ENCODE data around the gene SSTR5.

- TF ChIP-seq TAF1 (conservative IDR thresholded peaks at IDR 0.05) (no peak), ATF3 (IDR thresholded peaks at IDR 0.05) (no peak), SP1 (IDR thresholded peaks at IDR 0.05) (no peak), GABPA (IDR thresholded peaks at IDR 0.05 in 1 of 2, conservative IDR thresholded peaks at IDR 0.05 in 1 of 2) (no peak), MAX (IDR thresholded peaks at IDR 0.05) (no peak), RAD21 (IDR thresholded peaks at IDR 0.05) (no peak), NR2F2 (IDR thresholded peaks at IDR 0.05) (no peak)
- TF ChIP-seq, protein P1, sequence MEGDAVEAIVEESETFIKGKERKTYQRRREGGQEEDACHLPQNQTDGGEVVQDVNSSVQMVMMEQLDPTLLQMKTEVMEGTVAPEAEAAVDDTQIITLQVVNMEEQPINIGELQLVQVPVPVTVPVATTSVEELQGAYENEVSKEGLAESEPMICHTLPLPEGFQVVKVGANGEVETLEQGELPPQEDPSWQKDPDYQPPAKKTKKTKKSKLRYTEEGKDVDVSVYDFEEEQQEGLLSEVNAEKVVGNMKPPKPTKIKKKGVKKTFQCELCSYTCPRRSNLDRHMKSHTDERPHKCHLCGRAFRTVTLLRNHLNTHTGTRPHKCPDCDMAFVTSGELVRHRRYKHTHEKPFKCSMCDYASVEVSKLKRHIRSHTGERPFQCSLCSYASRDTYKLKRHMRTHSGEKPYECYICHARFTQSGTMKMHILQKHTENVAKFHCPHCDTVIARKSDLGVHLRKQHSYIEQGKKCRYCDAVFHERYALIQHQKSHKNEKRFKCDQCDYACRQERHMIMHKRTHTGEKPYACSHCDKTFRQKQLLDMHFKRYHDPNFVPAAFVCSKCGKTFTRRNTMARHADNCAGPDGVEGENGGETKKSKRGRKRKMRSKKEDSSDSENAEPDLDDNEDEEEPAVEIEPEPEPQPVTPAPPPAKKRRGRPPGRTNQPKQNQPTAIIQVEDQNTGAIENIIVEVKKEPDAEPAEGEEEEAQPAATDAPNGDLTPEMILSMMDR (IDR thresholded peaks at IDR 0.05; ENCODE audit: low read depth, low read length, missing input control): no peak
- TF ChIP-seq, protein P2, sequence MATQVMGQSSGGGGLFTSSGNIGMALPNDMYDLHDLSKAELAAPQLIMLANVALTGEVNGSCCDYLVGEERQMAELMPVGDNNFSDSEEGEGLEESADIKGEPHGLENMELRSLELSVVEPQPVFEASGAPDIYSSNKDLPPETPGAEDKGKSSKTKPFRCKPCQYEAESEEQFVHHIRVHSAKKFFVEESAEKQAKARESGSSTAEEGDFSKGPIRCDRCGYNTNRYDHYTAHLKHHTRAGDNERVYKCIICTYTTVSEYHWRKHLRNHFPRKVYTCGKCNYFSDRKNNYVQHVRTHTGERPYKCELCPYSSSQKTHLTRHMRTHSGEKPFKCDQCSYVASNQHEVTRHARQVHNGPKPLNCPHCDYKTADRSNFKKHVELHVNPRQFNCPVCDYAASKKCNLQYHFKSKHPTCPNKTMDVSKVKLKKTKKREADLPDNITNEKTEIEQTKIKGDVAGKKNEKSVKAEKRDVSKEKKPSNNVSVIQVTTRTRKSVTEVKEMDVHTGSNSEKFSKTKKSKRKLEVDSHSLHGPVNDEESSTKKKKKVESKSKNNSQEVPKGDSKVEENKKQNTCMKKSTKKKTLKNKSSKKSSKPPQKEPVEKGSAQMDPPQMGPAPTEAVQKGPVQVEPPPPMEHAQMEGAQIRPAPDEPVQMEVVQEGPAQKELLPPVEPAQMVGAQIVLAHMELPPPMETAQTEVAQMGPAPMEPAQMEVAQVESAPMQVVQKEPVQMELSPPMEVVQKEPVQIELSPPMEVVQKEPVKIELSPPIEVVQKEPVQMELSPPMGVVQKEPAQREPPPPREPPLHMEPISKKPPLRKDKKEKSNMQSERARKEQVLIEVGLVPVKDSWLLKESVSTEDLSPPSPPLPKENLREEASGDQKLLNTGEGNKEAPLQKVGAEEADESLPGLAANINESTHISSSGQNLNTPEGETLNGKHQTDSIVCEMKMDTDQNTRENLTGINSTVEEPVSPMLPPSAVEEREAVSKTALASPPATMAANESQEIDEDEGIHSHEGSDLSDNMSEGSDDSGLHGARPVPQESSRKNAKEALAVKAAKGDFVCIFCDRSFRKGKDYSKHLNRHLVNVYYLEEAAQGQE (IDR thresholded peaks at IDR 0.05): no peak
These were observed 30.4 kb upstream of the SSTR5 start for GRCh38 chr16:1042049-1042744.

Measured in liver (tissue), 3 donors.